HepG2 (cell line): ENCODE data around the gene ENTPD2. TPM values are rescaled to one million over a fixed set of nuclear protein-coding genes. Genes with fewer than 3 reads are reported as not detected.

Source experiments
- CREM ChIP-seq, 2 experiments: sonication (generic) in 1 of 2; formaldehyde crosslinking in 1 of 2; IDR thresholded peaks; 2 replicates each; pipeline versions ENCODE4 v1.4.0 to v1.6.1; 2016 to 2020; ENCODE audit warnings: antibody characterized with exemption in 1 of 2, mild to moderate bottlenecking in 1 of 2, missing genetic modification reagents in 1 of 2
- FIP1L1 ChIP-seq: fragments of 200-400 bp; formaldehyde crosslinking; IDR thresholded peaks from 2 replicates; pipeline ENCODE4 v1.6.1; 2018; ENCODE audit warnings: low read depth, mild to moderate bottlenecking, low read length, moderate library complexity, borderline replicate concordance; ENCODE audit not compliant: insufficient read depth
- FOXO1 ChIP-seq: sonication (generic); formaldehyde crosslinking; IDR thresholded peaks from 2 replicates; pipeline ENCODE4 v1.4.0; 2020; ENCODE audit warnings: missing genetic modification reagents
- GABPA ChIP-seq, 2 experiments: IDR thresholded peaks; 2 replicates each; pipeline ENCODE4 v1.6.1; 2011 to 2016; ENCODE audit warnings: low read depth in 2 of 2, low read length in 1 of 2, missing biosample characterization in 1 of 2, missing genetic modification characterization in 1 of 2
- HOXD1 ChIP-seq: sonication (generic); formaldehyde crosslinking; IDR thresholded peaks from 2 replicates; pipeline ENCODE4 v1.5.0; 2020; ENCODE audit warnings: missing genetic modification reagents
- JUND ChIP-seq: sonication (generic); formaldehyde crosslinking; IDR thresholded peaks from 2 replicates; pipeline ENCODE4 v1.8.0; 2022; ENCODE audit warnings: mild to moderate bottlenecking, missing genetic modification reagents
- KDM1A ChIP-seq: IDR thresholded peaks from 2 replicates; pipeline ENCODE4 v1.6.1; 2016; ENCODE audit warnings: missing compliant biosample characterization
- LCORL ChIP-seq, 2 experiments: fragments of 450-650 bp in 1 of 2; sonication (generic) in 1 of 2; formaldehyde crosslinking in 1 of 2; IDR thresholded peaks; 2 replicates each; pipeline versions ENCODE4 v1.5.0 to v1.6.1; 2017 to 2020; ENCODE audit warnings: antibody characterized with exemption in 1 of 2, missing genetic modification reagents in 1 of 2
- MBD4 ChIP-seq: IDR thresholded peaks from 2 replicates; pipeline ENCODE4 v1.6.1; 2012; ENCODE audit warnings: low read length, inconsistent platforms, borderline replicate concordance
- NR2F6 ChIP-seq, 2 experiments: IDR thresholded peaks; 2 replicates each; pipeline ENCODE4 v1.6.1; 2016; ENCODE audit warnings: antibody characterized with exemption in 1 of 2, mild to moderate bottlenecking in 1 of 2
- RELA ChIP-seq: sonication (generic); formaldehyde crosslinking; IDR thresholded peaks from 2 replicates; pipeline ENCODE4 v1.4.0; 2020; ENCODE audit warnings: missing genetic modification reagents
- SALL1 ChIP-seq: sonication (generic); formaldehyde crosslinking; IDR thresholded peaks from 2 replicates; pipeline ENCODE4 v1.8.0; 2022; ENCODE audit warnings: mild to moderate bottlenecking, missing genetic modification reagents
- SP2 ChIP-seq: sonication (generic); formaldehyde crosslinking; IDR thresholded peaks from 2 replicates; pipeline ENCODE4 v1.5.1; 2020; ENCODE audit warnings: mild to moderate bottlenecking, missing genetic modification reagents
- ZMYM3 ChIP-seq: sonication (generic); formaldehyde crosslinking; IDR thresholded peaks from 2 replicates; pipeline ENCODE4 v1.5.1; 2020; ENCODE audit warnings: mild to moderate bottlenecking, missing genetic modification reagents
- ZNF121 ChIP-seq: sonication (generic); formaldehyde crosslinking; IDR thresholded peaks from 2 replicates; pipeline ENCODE4 v1.5.0; 2020; ENCODE audit warnings: mild to moderate bottlenecking, missing genetic modification reagents
- ZNF383 ChIP-seq: sonication (generic); formaldehyde crosslinking; IDR thresholded peaks from 2 replicates; pipeline ENCODE4 v1.4.0; 2020; ENCODE audit warnings: missing genetic modification reagents, mild to moderate bottlenecking, borderline replicate concordance
- ZNF44 ChIP-seq: sonication (generic); formaldehyde crosslinking; IDR thresholded peaks from 2 replicates; pipeline ENCODE4 v1.5.1; 2020; ENCODE audit warnings: mild to moderate bottlenecking, missing genetic modification reagents
- ZNF484 ChIP-seq: sonication (generic); formaldehyde crosslinking; IDR thresholded peaks from 2 replicates; pipeline ENCODE4 v1.5.1; 2020; ENCODE audit warnings: mild to moderate bottlenecking, low read depth, missing genetic modification reagents, borderline replicate concordance
- ZNF550 ChIP-seq: sonication (generic); formaldehyde crosslinking; IDR thresholded peaks from 2 replicates; pipeline ENCODE4 v1.4.0; 2020; ENCODE audit warnings: mild to moderate bottlenecking, missing genetic modification reagents, borderline replicate concordance
- ZNF556 ChIP-seq: sonication (generic); formaldehyde crosslinking; IDR thresholded peaks from 2 replicates; pipeline ENCODE4 v1.4.0; 2020; ENCODE audit warnings: mild to moderate bottlenecking, missing genetic modification reagents, borderline replicate concordance
- ZNF670 ChIP-seq: sonication (generic); formaldehyde crosslinking; IDR thresholded peaks from 2 replicates; pipeline ENCODE4 v1.8.0; 2022; ENCODE audit warnings: mild to moderate bottlenecking, missing genetic modification reagents, borderline replicate concordance
- ZNF713 ChIP-seq: sonication (generic); formaldehyde crosslinking; IDR thresholded peaks from 2 replicates; pipeline ENCODE4 v1.4.0; 2020; ENCODE audit warnings: mild to moderate bottlenecking, missing genetic modification reagents
- ZNF772 ChIP-seq: sonication (generic); formaldehyde crosslinking; IDR thresholded peaks from 2 replicates; pipeline ENCODE4 v1.5.0; 2020; ENCODE audit warnings: mild to moderate bottlenecking, missing genetic modification reagents
- ZNF841 ChIP-seq: sonication (generic); formaldehyde crosslinking; IDR thresholded peaks from 2 replicates; pipeline ENCODE4 v1.8.1; 2023; ENCODE audit warnings: missing genetic modification reagents, borderline replicate concordance
- ZSCAN30 ChIP-seq: sonication (generic); formaldehyde crosslinking; IDR thresholded peaks from 2 replicates; pipeline ENCODE4 v1.5.0; 2020; ENCODE audit warnings: mild to moderate bottlenecking, missing genetic modification reagents
- polyA plus RNA-seq, 8 experiments: library from polyadenylated mRNA; depleted of rRNA in 3 of 8; stranded (reverse) in 7 of 8; unstranded in 1 of 8; fragments of >200 nt; fragmentation: Illumina TruSeq in 4 of 8; extraction: Trizol in 4 of 8; gene quantifications; 2 replicates each; pipeline versions ENCODE4 v1.2.1 to v1.2.3, GENCODE V29; 2011 to 2016; ENCODE audit warnings: low read depth in 4 of 8, missing spikeins in 1 of 8, mixed read lengths in 1 of 8; ENCODE audit not compliant: insufficient read depth in 1 of 8
- total RNA-seq, 5 experiments: library from RNA; depleted of rRNA; stranded (reverse); fragments of >200 nt; fragmentation: Illumina TruSeq; extraction: Trizol; gene quantifications; 2 replicates each; pipeline ENCODE4 v1.2.3, GENCODE V29; 2016; ENCODE audit warnings: low read depth in 1 of 5
- TF ChIP-seq, protein P1 (sequence below): sonication (generic); formaldehyde crosslinking; IDR thresholded peaks from 2 replicates; pipeline ENCODE4 v1.5.0; 2020; ENCODE audit warnings: missing genetic modification reagents
- TF ChIP-seq, protein P2 (sequence below): sonication (generic); formaldehyde crosslinking; IDR thresholded peaks from 2 replicates; pipeline ENCODE4 v1.4.0; 2020; ENCODE audit warnings: missing genetic modification reagents
- TF ChIP-seq, protein P3 (sequence below): sonication (generic); formaldehyde crosslinking; IDR thresholded peaks from 2 replicates; pipeline ENCODE4 v1.4.0; 2020; ENCODE audit warnings: missing genetic modification reagents, low read depth, mild to moderate bottlenecking, borderline replicate concordance

ENTPD2 gene
- total and polyA plus RNA-seq, 2 of the 13 experiments (the other 11 are each of a cell fraction or from before 2014, with no cell fraction given), result 0.95 to 3.2 TPM

DNA sequence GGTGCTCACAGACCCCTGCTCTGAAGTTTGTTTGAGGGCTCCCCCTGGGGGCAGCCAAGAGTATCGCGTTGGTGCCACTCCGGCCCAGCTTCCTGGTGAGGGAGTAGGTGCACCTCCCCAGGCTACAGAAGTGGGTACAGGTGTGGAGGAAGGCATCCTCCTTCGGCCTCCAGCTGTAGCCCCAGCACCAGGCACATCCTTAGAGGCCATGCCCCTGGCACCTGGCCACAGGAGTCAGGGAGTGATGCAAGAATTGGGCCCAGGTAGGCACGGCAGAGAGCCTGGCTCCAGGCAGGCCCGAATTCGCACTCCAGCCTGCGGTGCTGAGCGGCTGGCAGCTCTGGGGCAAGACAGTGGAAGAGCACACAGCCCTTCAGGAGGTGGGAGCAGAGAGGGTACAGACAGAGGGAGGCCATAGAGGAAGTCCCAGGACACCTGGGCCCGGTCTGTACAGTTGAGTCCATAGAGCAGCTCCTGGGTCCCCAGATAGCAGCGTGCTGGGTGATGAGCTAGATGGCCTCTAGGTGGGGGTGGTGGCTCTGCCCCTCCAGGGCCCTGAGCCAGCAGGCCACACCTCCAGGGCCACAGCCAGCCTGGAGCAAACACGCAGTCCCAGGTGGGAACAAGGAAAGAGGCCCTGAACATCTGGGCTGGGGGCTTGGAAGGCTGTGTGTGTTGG lies 14.1 kb upstream of the ENTPD2 start (continued):
- TF ChIP-seq ZNF556 (CRISPR knock-in tag), result no peak; the same call in 1 of the 2 replicates
- no peak; the same call in 1 of the 2 replicates for TF ChIP-seq JUND (CRISPR knock-in tag)
- TF ChIP-seq ZNF383 (CRISPR knock-in tag), result no peak
- no peak for TF ChIP-seq ZNF44 (CRISPR knock-in tag)
- TF ChIP-seq ZNF772, result peak; percentile 55; the same call in 1 of the 2 replicates
- peak; percentile 58; the same call in 1 of the 2 replicates for TF ChIP-seq ZNF121 (CRISPR knock-in tag)
- no peak for TF ChIP-seq ZNF841 (CRISPR knock-in tag)
- TF ChIP-seq SP2 (CRISPR knock-in tag), result no peak
- no peak for TF ChIP-seq ZNF550 (CRISPR knock-in tag)
- TF ChIP-seq, protein P1, sequence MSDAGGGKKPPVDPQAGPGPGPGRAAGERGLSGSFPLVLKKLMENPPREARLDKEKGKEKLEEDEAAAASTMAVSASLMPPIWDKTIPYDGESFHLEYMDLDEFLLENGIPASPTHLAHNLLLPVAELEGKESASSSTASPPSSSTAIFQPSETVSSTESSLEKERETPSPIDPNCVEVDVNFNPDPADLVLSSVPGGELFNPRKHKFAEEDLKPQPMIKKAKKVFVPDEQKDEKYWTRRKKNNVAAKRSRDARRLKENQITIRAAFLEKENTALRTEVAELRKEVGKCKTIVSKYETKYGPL, result no peak
- peak; percentile 4; the same call in 1 of the 2 replicates for TF ChIP-seq FOXO1
- TF ChIP-seq, protein P2, sequence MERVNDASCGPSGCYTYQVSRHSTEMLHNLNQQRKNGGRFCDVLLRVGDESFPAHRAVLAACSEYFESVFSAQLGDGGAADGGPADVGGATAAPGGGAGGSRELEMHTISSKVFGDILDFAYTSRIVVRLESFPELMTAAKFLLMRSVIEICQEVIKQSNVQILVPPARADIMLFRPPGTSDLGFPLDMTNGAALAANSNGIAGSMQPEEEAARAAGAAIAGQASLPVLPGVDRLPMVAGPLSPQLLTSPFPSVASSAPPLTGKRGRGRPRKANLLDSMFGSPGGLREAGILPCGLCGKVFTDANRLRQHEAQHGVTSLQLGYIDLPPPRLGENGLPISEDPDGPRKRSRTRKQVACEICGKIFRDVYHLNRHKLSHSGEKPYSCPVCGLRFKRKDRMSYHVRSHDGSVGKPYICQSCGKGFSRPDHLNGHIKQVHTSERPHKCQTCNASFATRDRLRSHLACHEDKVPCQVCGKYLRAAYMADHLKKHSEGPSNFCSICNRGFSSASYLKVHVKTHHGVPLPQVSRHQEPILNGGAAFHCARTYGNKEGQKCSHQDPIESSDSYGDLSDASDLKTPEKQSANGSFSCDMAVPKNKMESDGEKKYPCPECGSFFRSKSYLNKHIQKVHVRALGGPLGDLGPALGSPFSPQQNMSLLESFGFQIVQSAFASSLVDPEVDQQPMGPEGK (CRISPR knock-in tag), result peak; percentile 83
- peak; percentile 48; the same call in 1 of the 2 replicates for TF ChIP-seq SALL1 (CRISPR knock-in tag)
- no peak for TF ChIP-seq ZNF713
- no peak for TF ChIP-seq ZSCAN30 (CRISPR knock-in tag)
- no peak for TF ChIP-seq MBD4
- TF ChIP-seq ZNF484, result 0 out of 2 replicates have a peak, but pooled peaks have one; percentile 29
- no peak for TF ChIP-seq CREM (IDR thresholded peaks at IDR 0.05)
- TF ChIP-seq CREM (CRISPR knock-in tag; IDR thresholded peaks at IDR 0.05), result no peak
- TF ChIP-seq FIP1L1, result no peak
- TF ChIP-seq, protein P3, sequence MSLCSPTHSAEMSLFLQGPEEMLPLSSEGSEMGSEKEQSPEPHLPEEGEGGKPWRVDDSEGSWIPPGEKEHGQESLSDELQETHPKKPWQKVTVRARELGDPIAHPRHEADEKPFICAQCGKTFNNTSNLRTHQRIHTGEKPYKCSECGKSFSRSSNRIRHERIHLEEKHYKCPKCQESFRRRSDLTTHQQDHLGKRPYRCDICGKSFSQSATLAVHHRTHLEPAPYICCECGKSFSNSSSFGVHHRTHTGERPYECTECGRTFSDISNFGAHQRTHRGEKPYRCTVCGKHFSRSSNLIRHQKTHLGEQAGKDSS (CRISPR knock-in tag), result no peak
- peak; percentile 52 for TF ChIP-seq ZMYM3
- TF ChIP-seq HOXD1 (CRISPR knock-in tag), result no peak
- no peak for TF ChIP-seq KDM1A (CRISPR knock-in tag)
- no peak for TF ChIP-seq RELA
- no peak for TF ChIP-seq GABPA (IDR thresholded peaks at IDR 0.05; ENCODE audit: low read depth, low read length)
- TF ChIP-seq GABPA (CRISPR knock-in tag; IDR thresholded peaks at IDR 0.05; ENCODE audit: low read depth), result no peak
- TF ChIP-seq ZNF670 (CRISPR knock-in tag), result no peak
- TF ChIP-seq NR2F6 (IDR thresholded peaks at IDR 0.05), result no peak
- TF ChIP-seq NR2F6 (CRISPR knock-in tag; IDR thresholded peaks at IDR 0.05), result no peak
- TF ChIP-seq LCORL (IDR thresholded peaks at IDR 0.05), result no peak
- peak; percentile 89 for TF ChIP-seq LCORL (CRISPR knock-in tag; IDR thresholded peaks at IDR 0.05)
